ENCODE results near the gene MED28. TPM values are rescaled to one million over a fixed set of nuclear protein-coding genes. Genes with fewer than 3 reads are reported as not detected.

MED28 gene
- total and polyA plus RNA-seq, 2 donors (not counting 1 experiment from before 2014, with no cell fraction given) = 11.8 to 81.5 TPM

DNA sequence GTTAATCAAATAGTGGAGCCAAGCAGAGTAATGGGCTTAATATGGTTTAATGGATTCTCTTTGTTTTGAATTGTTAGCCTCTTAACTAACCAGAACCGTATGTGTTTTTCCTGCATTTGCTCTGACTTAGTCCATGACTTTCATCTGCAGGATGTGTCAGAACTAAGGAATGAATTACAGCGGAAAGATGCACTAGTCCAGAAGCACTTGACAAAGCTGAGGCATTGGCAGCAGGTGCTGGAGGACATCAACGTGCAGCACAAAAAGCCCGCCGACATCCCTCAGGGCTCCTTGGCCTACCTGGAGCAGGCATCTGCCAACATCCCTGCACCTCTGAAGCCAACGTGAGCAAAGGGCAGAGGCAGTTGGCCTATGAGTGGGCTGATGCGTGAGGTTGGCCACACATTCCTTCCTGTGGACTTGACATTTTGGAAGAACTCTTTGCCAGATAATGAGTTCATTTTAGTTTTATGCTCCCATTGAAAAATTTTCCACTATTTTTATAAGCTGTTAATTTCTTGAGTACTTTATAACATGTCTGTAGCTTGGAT lies 9.1 kb downstream of the MED28 start:
- ATAC-seq (ENCODE audit: low read depth) = no peak
- Mint-ChIP-seq H3K4me3 (no peak overlapping the region), H3K4me1 (peaks cover 12% of the 10 kb centered on the region), H3K27me3 (no peaks in the 10 kb centered on the region), H3K9me3 (ENCODE audit: insufficient read depth) (no peaks in the 10 kb centered on the region), H3K27ac (no peak overlapping the region)
- peaks cover 3 to 6% of the 10 kb centered on the region in 2 donors for H3K4me1 ChIP-seq (ENCODE audit: control insufficient read depth in 2 of 2, insufficient read depth in 2 of 2, low read length in 2 of 2)
- no peak overlapping the region for H2AFZ ChIP-seq (ENCODE audit: insufficient read depth, low read depth, low read length, poor library complexity, severe bottlenecking)
- WGBS (ENCODE audit: insufficient coverage) = 96% methylated on average over 7 of the region's 7 CpGs
- peaks cover 4 to 90% of the 10 kb centered on the region in 2 experiments for H3K36me3 ChIP-seq (replicated peaks in 1 of 2; ENCODE audit: control extremely low read depth in 1 of 2, control insufficient read depth in 1 of 2, extremely low read depth in 1 of 2, insufficient read depth in 2 of 2, low read length in 1 of 2)
- peaks cover 51% of the 10 kb centered on the region for H3K79me2 ChIP-seq (ENCODE audit: control insufficient read depth, insufficient read depth, low read length)
- ChIA-PET CTCF (interaction anchor here (0.9 kb wide), 1 partner anchor 13 kb away, joined by 3 read pairs; no protein-coding TSS in a partner anchor), POLR2A (no interaction called here)
- no peak overlapping the region for H3K4me2 ChIP-seq (replicated peaks; ENCODE audit: low read depth, low read length, poor library complexity, severe bottlenecking)
- no peak for DNase-seq
- no peaks in the 10 kb centered on the region for H3K9me3 ChIP-seq (ENCODE audit: control extremely low read depth in 1 of 3, control insufficient read depth in 2 of 3, insufficient read depth in 1 of 3, low read length in 2 of 3)
- H3K27ac ChIP-seq (ENCODE audit: low read length in 2 of 2) = no peak overlapping the region
- no peak overlapping the region for H3K9ac ChIP-seq (ENCODE audit: low read length)
- peaks cover 51% of the 10 kb centered on the region for H4K20me1 ChIP-seq (ENCODE audit: control insufficient read depth, insufficient read depth, low read length, poor library complexity, severe bottlenecking)
- TF ChIP-seq, protein P1, sequence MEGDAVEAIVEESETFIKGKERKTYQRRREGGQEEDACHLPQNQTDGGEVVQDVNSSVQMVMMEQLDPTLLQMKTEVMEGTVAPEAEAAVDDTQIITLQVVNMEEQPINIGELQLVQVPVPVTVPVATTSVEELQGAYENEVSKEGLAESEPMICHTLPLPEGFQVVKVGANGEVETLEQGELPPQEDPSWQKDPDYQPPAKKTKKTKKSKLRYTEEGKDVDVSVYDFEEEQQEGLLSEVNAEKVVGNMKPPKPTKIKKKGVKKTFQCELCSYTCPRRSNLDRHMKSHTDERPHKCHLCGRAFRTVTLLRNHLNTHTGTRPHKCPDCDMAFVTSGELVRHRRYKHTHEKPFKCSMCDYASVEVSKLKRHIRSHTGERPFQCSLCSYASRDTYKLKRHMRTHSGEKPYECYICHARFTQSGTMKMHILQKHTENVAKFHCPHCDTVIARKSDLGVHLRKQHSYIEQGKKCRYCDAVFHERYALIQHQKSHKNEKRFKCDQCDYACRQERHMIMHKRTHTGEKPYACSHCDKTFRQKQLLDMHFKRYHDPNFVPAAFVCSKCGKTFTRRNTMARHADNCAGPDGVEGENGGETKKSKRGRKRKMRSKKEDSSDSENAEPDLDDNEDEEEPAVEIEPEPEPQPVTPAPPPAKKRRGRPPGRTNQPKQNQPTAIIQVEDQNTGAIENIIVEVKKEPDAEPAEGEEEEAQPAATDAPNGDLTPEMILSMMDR (IDR thresholded peaks at IDR 0.05) = no peak
- TF ChIP-seq EZH2 (IDR thresholded peaks at IDR 0.05; ENCODE audit: borderline replicate concordance, insufficient read depth, low read depth, low read length, poor library complexity, severe bottlenecking) = no peak
- H3K4me3 ChIP-seq (ENCODE audit: control extremely low read depth in 1 of 5, extremely low read depth in 1 of 5, insufficient read depth in 1 of 5, low read depth in 2 of 5, low read length in 4 of 5) = no peak overlapping the region
- intact Hi-C loops (cut with micrococcal nuclease) = no loop called here
- H3K27me3 ChIP-seq (replicated peaks in 1 of 4; ENCODE audit: control extremely low read depth in 1 of 4, control insufficient read depth in 3 of 4, insufficient read depth in 4 of 4, low read length in 3 of 4) = no peaks in the 10 kb centered on the region

DNA sequence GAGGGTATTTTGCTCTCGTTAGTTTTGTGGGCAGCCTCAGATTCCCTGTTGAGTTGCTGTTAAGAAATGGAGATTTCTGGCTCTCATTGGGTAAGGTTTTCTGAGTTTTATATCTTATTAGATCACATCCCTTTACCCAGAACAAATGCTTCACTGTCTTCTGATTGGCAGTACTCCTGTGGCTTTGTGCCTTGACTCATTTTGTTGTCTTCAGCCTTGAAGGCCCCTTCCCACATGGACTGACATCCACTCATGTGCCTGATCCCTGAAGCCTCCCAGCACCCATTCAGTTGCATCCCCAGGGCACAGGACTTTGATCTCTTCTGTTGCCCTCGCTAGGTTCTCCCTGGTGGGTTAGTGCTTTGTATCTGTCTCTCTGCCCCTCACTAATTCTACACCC lies 10.4 kb downstream of the MED28 start:
- Histone ChIP-seq H3K9me3 (ENCODE audit: control extremely low read depth in 1 of 3, control insufficient read depth in 2 of 3, insufficient read depth in 1 of 3, low read length in 2 of 3) (no peaks in the 10 kb centered on the region), H2AFZ (ENCODE audit: insufficient read depth, low read depth, low read length, poor library complexity, severe bottlenecking) (no peak overlapping the region), H3K4me1 (ENCODE audit: control insufficient read depth in 2 of 2, insufficient read depth in 2 of 2, low read length in 2 of 2) (no peaks in the 10 kb centered on the region), H3K4me3 (ENCODE audit: control extremely low read depth in 1 of 5, extremely low read depth in 1 of 5, insufficient read depth in 1 of 5, low read depth in 2 of 5, low read length in 4 of 5) (no peak overlapping the region), H4K20me1 (ENCODE audit: control insufficient read depth, insufficient read depth, low read length, poor library complexity, severe bottlenecking) (peaks cover 38% of the 10 kb centered on the region), H3K27me3 (replicated peaks in 1 of 4; ENCODE audit: control extremely low read depth in 1 of 4, control insufficient read depth in 3 of 4, insufficient read depth in 4 of 4, low read length in 3 of 4) (no peaks in the 10 kb centered on the region), H3K27ac (ENCODE audit: low read length in 2 of 2) (no peak overlapping the region), H3K36me3 (replicated peaks in 1 of 2; ENCODE audit: control extremely low read depth in 1 of 2, control insufficient read depth in 1 of 2, extremely low read depth in 1 of 2, insufficient read depth in 2 of 2, low read length in 1 of 2) (peaks cover 4 to 87% of the 10 kb centered on the region in 2 experiments), H3K9ac (ENCODE audit: low read length) (no peak overlapping the region), H3K79me2 (ENCODE audit: control insufficient read depth, insufficient read depth, low read length) (peaks cover 38% of the 10 kb centered on the region), H3K4me2 (replicated peaks; ENCODE audit: low read depth, low read length, poor library complexity, severe bottlenecking) (no peak overlapping the region)
- intact Hi-C loops (cut with micrococcal nuclease) = no loop called here
- H3K4me3 Mint-ChIP-seq = no peak overlapping the region
- ATAC-seq (ENCODE audit: low read depth) (no peak), DNase-seq (no peak)
- H3K27me3 Mint-ChIP-seq = no peaks in the 10 kb centered on the region
- ChIA-PET CTCF (no interaction called here), POLR2A (no interaction called here)
- no peaks in the 10 kb centered on the region for H3K9me3 Mint-ChIP-seq (ENCODE audit: insufficient read depth)
- no CpG with 5 or more reads among the region's 2 CpGs for WGBS (ENCODE audit: insufficient coverage)
- peaks cover under 1% of the 10 kb centered on the region for H3K4me1 Mint-ChIP-seq
- H3K27ac Mint-ChIP-seq = no peak overlapping the region
- TF ChIP-seq, protein P1 (IDR thresholded peaks at IDR 0.05) = no peak
- TF ChIP-seq EZH2 (IDR thresholded peaks at IDR 0.05; ENCODE audit: borderline replicate concordance, insufficient read depth, low read depth, low read length, poor library complexity, severe bottlenecking) = no peak

Data from B cell (primary cell).